GM18861 (cell line): ENCODE results near the gene NDUFA5.
A peak's percentile ranks its signal among the peaks of the same experiment; 100 is the strongest.
"Not testable (repeated sequence)": the region's sequence is repeated elsewhere in the genome, so short reads cannot be mapped to it uniquely, and the experiment has no call there.

Source experiments
- ATAC-seq: cut with Tn5 transposase; IDR thresholded peaks from one replicate; pipeline ENCODE4 v1.9.1; 2021; ENCODE audit not compliant: unreplicated experiment

Gene NDUFA5

GRCh38 chr7:123558289-123558874 lies 764 bp upstream of the NDUFA5 start:
- peak; percentile 2 for ATAC-seq

DNA sequence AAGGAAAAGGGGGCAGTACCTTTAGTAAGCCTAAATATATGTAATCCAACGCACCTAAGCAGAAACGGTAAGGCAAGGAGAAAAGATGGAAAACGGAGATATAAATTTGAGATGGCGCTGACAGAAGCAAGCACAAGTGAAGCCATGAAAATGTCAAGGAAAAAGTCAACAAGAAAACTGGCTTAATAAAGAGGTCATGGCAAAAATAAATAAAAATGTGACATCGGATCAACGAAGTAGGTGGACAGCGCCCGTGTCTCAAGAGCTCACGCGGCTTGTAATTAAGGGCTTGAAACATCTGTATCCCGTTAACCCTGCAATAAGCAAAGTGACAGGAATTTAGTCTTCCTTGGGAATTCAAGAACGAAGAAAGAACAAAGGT lies 611 bp downstream of the NDUFA5 start:
- ATAC-seq, result no peak

DNA sequence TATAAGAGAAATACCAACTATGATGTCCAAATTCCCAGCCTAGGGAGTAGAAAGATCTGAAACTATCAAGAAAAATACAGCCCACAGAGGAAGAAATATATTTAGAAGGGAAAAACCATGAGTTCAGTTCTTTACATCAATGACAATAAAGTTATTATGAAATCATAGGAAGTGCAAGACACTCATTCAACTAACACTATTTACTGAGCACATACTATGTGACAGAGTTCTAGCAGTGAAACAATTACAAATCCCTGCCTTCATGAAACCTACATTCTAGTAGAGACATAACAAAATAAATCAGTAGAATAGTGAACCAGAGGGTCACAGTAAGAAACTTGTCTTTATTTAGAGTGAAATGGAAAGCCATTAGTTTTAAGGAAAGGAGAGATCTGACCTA lies 2.1 kb downstream of the NDUFA5 start:
- ATAC-seq, result no peak

GRCh38 chr7:123553159-123553558 lies 4.5 kb downstream of the NDUFA5 start:
- ATAC-seq, result no peak

GRCh38 chr7:123552641-123553040 lies 5.0 kb downstream of the NDUFA5 start:
- ATAC-seq, result no peak

DNA sequence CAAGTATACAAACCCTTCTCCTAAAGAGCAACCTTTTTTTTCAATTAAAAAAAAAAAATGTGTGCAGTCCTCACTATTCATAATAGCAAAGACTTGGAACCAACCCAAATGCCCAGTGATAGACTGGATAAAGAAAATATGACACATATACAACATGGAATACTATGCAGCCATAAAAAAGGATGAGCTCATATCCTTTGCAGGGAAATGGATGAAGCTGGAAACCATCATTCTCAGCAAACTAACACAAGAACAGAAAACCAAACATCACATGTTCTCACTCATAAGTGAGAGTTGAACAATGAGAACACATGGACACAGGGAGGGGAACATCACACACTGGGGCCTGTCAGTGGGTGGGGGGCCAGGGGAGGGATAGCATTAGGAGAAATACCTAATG lies 5.5 kb downstream of the NDUFA5 start:
- not testable (repeated sequence) for ATAC-seq

- ATAC-seq, result no peak
Measured at GRCh38 chr7:123548406-123548805, 9.2 kb downstream of the NDUFA5 start.

DNA sequence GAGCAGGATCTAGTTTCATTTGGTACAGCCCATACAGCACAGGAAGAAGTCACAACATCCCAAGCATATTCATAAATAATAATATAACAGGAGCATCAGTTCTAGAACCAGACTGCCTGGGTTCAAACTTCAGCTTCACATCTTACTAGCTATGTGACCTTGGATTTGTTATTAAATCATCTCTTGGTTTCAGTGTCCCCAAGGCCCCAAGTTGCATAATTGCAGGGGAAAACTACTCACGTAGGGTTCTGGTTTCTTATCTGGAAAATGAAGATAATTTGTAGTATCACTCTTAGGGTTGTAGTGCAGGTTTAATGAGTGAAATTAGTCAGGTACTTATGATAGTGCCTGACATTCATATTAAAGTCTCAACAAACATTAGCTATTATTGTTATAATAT lies 17.7 kb downstream of the NDUFA5 start:
- peak; percentile 38 for ATAC-seq

DNA sequence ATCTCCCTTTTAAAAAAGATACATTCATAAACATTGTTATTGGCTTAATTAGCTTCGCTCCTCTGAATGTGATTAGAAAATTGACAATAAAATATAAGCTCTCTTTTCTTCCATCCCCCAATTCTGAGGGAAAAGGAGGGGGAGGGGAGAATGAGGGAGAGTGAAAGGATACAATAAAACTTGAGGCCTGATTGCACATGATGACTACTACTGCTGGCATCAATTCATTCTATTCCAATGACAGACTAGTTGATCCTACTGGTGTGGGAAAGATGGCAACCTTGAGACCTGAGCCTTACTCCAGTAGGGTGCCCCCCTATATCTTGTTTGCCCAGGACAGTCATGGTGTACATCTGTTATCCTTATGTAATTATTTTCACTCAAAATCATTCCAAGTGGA lies 18.7 kb downstream of the NDUFA5 start:
- ATAC-seq, result no peak

DNA sequence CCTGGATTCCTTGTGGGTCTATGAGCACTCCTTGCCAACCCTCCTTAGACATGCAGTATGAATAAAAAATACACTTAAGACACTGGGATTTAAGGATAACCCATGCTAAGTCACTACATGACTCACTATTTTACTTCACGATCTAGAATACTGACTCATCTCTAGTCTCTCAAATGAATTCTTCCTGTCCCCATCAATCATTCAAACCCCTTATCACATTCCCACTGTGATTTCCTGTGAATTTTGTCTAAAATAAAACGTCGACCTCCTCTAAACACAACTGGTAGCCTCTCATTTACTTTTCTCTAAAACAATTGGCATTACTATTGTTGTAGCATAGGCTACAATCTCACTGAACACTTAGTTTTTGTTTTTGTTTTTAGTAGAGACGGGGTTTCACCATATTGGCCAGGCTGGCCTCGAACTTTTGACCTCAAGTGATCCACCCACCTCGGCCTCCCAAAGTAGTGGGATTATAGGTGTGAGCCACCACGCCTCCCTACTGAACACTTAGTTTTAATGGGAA lies 19.4 kb downstream of the NDUFA5 start:
- ATAC-seq, result no peak

DNA sequence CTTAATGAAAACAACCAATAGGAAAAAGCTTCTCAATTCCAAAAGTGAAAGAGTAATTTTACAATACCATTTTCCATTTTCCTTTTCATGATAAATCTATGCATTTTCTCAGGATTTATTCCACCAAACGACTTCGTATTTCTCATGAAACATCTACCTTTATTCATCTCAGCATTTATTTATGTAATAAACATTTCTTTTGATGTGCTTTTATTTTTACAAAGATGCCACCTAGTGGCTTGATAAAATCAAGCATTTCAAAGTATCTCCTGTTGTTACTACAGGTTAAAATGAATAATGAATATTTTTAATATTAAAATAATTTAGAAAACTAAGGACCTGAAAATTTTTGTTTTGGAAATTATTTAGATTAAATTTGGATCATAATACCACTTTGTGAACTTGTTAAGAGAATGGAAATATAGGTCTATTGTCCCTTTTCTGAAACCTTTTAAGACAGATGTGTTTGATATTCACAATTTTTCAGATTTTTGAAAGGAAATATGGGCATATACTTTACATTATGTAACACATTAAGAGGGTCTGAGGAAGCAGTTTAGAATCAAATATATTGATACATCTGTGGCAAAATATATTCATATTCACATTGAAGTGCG lies 20.5 kb downstream of the NDUFA5 start:
- ATAC-seq, result no peak

GRCh38 chr7:123535517-123535916 lies 22.1 kb downstream of the NDUFA5 start:
- no peak for ATAC-seq

- peak; percentile 43 for ATAC-seq
Measured at GRCh38 chr7:123534383-123535260, 23.0 kb downstream of the NDUFA5 start, which contains the start of gene IQUB. Gene IQUB (minus strand): TSS chr7:123534595. CDS start chr7:123512340, 22,255 bp downstream.

GRCh38 chr7:123533929-123534382 lies 23.7 kb downstream of the NDUFA5 start:
- ATAC-seq, result peak; percentile 11

DNA sequence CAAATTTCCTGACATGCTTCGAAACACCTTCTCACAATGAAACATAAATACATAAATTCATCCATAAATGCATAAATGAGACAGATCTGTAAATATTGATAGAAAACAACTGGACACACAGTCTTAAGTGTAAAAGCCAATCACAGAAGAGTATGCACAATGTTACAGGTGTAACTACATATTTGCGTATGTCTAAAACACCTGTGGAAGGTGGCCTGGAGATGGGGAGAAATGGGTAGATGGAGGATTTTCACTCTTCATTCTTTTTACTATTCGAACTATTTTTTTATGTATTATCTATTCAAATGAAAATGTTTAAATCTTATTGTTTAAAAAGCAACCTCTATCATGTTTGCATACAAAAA lies 24.1 kb downstream of the NDUFA5 start:
- ATAC-seq, result no peak

DNA sequence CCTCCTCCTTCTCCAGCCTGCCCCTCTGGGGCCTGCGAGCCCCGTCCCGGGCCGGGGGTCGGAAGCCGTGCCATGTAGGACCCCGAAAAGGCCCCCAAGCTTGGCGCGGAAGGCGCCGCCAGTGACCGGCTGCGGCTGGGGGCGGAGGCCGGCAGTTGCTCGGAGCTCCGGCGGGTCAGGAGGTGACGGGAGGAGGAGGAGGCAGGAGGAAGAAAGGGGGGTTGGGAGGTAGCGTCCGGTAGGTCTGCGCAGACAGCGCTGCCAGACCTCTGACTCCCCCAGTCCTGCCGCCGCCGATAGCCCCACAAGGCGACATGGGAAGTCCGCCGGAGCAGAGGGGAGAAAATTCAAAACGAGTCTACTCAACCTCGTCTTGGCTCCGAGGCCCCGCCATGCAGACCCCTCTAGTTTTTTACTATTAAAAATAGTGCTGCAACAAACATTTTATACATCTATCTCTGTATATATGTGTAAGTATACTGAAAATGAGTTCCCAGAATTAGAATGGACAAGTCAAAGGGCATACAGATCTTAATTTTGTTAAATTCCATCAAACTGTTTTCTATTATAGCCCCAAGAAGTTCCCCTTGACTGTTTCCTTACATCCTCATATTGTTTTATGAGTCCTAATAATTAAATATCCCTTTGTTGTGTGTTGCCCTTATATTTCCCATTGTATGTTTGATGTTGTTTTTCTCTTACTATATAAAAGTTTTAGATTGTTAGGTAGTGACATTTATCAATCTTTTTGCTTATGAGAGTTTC lies 24.6 kb downstream of the NDUFA5 start:
- not testable (repeated sequence) for ATAC-seq

DNA sequence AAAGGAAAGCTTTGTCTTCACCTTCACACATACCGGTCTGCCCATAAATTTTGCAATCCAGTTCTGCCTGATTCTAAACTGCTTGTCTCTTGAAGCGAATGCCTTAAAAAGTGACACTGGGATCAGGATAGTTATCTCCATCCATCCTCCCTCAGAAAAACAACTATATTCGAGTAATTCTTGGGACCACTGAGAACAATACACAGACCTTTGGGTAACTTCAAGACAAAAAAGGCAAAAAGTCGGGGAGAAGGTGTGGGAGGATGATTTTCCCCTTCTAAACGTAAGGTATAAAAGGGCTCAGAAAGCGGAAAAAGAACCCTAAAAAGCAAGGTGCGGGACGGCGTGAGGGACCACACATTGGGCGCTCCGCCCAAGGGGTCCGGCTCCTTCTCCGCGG lies 25.3 kb downstream of the NDUFA5 start:
- not testable (repeated sequence) for ATAC-seq

- ATAC-seq, result not testable (repeated sequence)
Measured at GRCh38 chr7:123530035-123530591, 27.5 kb downstream of the NDUFA5 start.

- no peak for ATAC-seq
Measured at GRCh38 chr7:123528265-123528664, 29.4 kb downstream of the NDUFA5 start.

DNA sequence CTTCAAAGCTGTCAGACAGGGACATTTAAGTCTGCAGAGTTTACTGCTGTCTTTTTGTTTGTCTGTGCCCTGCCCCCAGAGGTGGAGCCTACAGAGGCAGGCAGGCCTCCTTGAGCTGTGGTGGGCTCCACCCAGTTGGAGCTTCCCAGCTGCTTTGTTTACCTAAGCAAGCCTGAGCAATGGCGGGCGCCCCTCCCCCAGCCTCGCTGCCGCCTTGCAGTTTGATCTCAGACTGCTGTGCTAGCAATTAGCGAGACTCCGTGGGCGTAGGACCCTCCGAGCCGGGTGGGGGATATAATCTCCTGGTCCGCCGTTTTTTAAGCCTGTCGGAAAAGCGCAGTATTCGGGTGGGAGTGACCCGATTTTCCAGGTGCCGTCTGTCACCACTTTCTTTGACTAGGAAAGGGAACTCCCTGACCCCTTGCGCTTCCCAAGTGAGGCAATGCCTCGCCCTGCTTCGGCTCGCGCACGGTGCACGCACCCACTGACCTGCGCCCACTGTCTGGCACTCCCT lies 29.8 kb downstream of the NDUFA5 start:
- ATAC-seq, result not testable (repeated sequence)
